IMR-90 (cell line): ENCODE data around the gene RAB3IL1. TPM values are rescaled to one million over a fixed set of nuclear protein-coding genes. Genes with fewer than 3 reads are reported as not detected.

Experiments
- ATAC-seq: fragments of 200-7000 bp; cut with Tn5 transposase; 2 replicates; pipeline ENCODE4 v1.9.1; 2020; ENCODE audit warnings: low read depth, mild to moderate bottlenecking, moderate library complexity
- BruUV-seq: library from RNA; stranded (reverse); fragments of 400-500 nt; replicated peaks from 2 replicates; lab custom pipeline; 2021; lab: Mats Ljungman, UMichigan
- CTCF ChIA-PET: fragments of 300-600 bp; formaldehyde crosslinking; extraction: SDS; loops from one replicate; lab custom pipeline; 2021; ENCODE audit warnings: antibody characterized with exemption; lab: Yijun Ruan, JAX
- POLR2A ChIA-PET: fragments of 300-600 bp; sonication (Branson Sonifier 250); formaldehyde crosslinking; loops from one replicate; lab custom pipeline; 2022; ENCODE audit warnings: antibody characterized with exemption; ENCODE audit not compliant: unreplicated experiment; lab: Charles Lee
- DNase-seq: peaks from one replicate; pipeline ENCODE4 v3.0.0; 2013
- H2AFZ ChIP-seq: replicated peaks from 2 replicates; pipeline ENCODE3; 2013; ENCODE audit warnings: low read length, mild to moderate bottlenecking; ENCODE audit not compliant: poor library complexity
- H2AK5ac ChIP-seq: 2 replicates; pipeline ENCODE4 v1.6.1; 2013; ENCODE audit warnings: low read depth, low read length, inconsistent platforms
- H2AK9ac ChIP-seq: replicated peaks from 2 replicates; pipeline ENCODE3; 2013; ENCODE audit warnings: mild to moderate bottlenecking, low read depth, low read length, moderate library complexity; ENCODE audit not compliant: poor library complexity
- H2BK120ac ChIP-seq: 2 replicates; pipeline ENCODE4 v1.6.1; 2013; ENCODE audit warnings: low read depth, low read length, inconsistent platforms
- H2BK15ac ChIP-seq: 3 replicates; pipeline ENCODE4 v1.6.1; 2013; ENCODE audit warnings: low read depth, low read length, inconsistent platforms
- H2BK20ac ChIP-seq: 2 replicates; pipeline ENCODE4 v1.6.1; 2013; ENCODE audit warnings: low read depth, mild to moderate bottlenecking, inconsistent platforms, low read length, moderate library complexity
- H2BK5ac ChIP-seq: 2 replicates; pipeline ENCODE4 v1.6.1; 2013; ENCODE audit warnings: mild to moderate bottlenecking, low read depth, low read length, inconsistent platforms; ENCODE audit not compliant: poor library complexity, severe bottlenecking
- H3K14ac ChIP-seq: replicated peaks from 2 replicates; pipeline ENCODE4 v1.6.1; 2013; ENCODE audit warnings: low read depth, low read length, inconsistent platforms
- H3K18ac ChIP-seq: 2 replicates; pipeline ENCODE4 v1.6.1; 2013; ENCODE audit warnings: low read depth, low read length, control low read depth
- H3K23ac ChIP-seq: 2 replicates; pipeline ENCODE4 v1.6.1; 2013; ENCODE audit warnings: low read depth, low read length, inconsistent platforms
- H3K27ac ChIP-seq: 2 replicates; pipeline ENCODE4 v1.5.1; 2013; ENCODE audit warnings: mild to moderate bottlenecking, control low read depth, low read length; ENCODE audit not compliant: insufficient read depth
- H3K27me3 ChIP-seq: 2 replicates; pipeline ENCODE4 v1.6.1; 2013; ENCODE audit warnings: low read length; ENCODE audit not compliant: control insufficient read depth, insufficient read depth
- H3K36me3 ChIP-seq: 2 replicates; pipeline ENCODE4 v1.6.1; 2013; ENCODE audit warnings: low read length, mixed read lengths; ENCODE audit not compliant: control insufficient read depth, insufficient read depth
- H3K4ac ChIP-seq: 2 replicates; pipeline ENCODE4 v1.6.1; 2013; ENCODE audit warnings: low read depth, low read length, inconsistent platforms
- H3K4me1 ChIP-seq: 2 replicates; pipeline ENCODE4 v1.6.1; 2013; ENCODE audit warnings: low read length, mixed read lengths; ENCODE audit not compliant: control insufficient read depth, insufficient read depth
- H3K4me2 ChIP-seq: 2 replicates; pipeline ENCODE4 v1.6.1; 2013; ENCODE audit warnings: low read depth, mild to moderate bottlenecking, control low read depth, low read length, moderate library complexity
- H3K4me3 ChIP-seq: 2 replicates; pipeline ENCODE4 v1.5.1; 2013; ENCODE audit warnings: low read depth, mild to moderate bottlenecking, control low read depth, low read length, moderate library complexity; ENCODE audit not compliant: insufficient read depth
- H3K56ac ChIP-seq: 2 replicates; pipeline ENCODE4 v1.6.1; 2013; ENCODE audit warnings: low read length, inconsistent platforms; ENCODE audit not compliant: insufficient read depth; ENCODE audit errors: extremely low read depth
- H3K79me1 ChIP-seq, 2 experiments: 2 replicates each; pipeline ENCODE4 v1.6.1; 2013; ENCODE audit warnings: low read length in 2 of 2, inconsistent platforms in 1 of 2, low read depth in 1 of 2
- H3K9ac ChIP-seq: 2 replicates; pipeline ENCODE4 v1.6.1; 2013; ENCODE audit warnings: low read depth, low read length, control low read depth
- H3K9me1 ChIP-seq: 2 replicates; pipeline ENCODE4 v1.6.1; 2013; ENCODE audit warnings: low read length, inconsistent platforms; ENCODE audit not compliant: insufficient read depth
- H3K9me3 ChIP-seq: 2 replicates; pipeline ENCODE4 v1.6.1; 2013; ENCODE audit warnings: low read length; ENCODE audit not compliant: control insufficient read depth, insufficient read depth
- H4K20me1 ChIP-seq: 2 replicates; pipeline ENCODE4 v1.6.1; 2013; ENCODE audit warnings: low read length, inconsistent platforms; ENCODE audit not compliant: insufficient read depth
- H4K5ac ChIP-seq: 2 replicates; pipeline ENCODE4 v1.6.1; 2013; ENCODE audit warnings: mild to moderate bottlenecking, low read depth, low read length, control low read depth
- H4K8ac ChIP-seq, 2 experiments: 2 replicates each; pipeline ENCODE4 v1.6.1; 2013; ENCODE audit warnings: low read depth in 2 of 2, low read length in 2 of 2, control low read depth in 1 of 2, inconsistent platforms in 1 of 2
- H4K91ac ChIP-seq: 2 replicates; pipeline ENCODE4 v1.6.1; 2013; ENCODE audit warnings: low read depth, low read length, inconsistent platforms; ENCODE audit not compliant: insufficient read depth
- BHLHE40 ChIP-seq: fragments of 150-350 bp; IDR thresholded peaks from 2 replicates; pipeline ENCODE4 v1.6.1; 2016; ENCODE audit warnings: mild to moderate bottlenecking, low read depth, low read length
- ELK1 ChIP-seq: fragments of 150-350 bp; IDR thresholded peaks from 2 replicates; pipeline ENCODE4 v1.6.1; 2016; ENCODE audit warnings: low read depth, mild to moderate bottlenecking, low read length, moderate library complexity, borderline replicate concordance
- MAFK ChIP-seq: IDR thresholded peaks from 2 replicates; pipeline ENCODE4 v1.6.1; 2012; ENCODE audit warnings: low read depth, low read length, improper control_type of control experiment
- MAZ ChIP-seq: IDR thresholded peaks from 2 replicates; pipeline ENCODE4 v1.6.1; 2012; ENCODE audit warnings: low read depth, mild to moderate bottlenecking, low read length, improper control_type of control experiment, moderate library complexity, borderline replicate concordance
- POLR2A ChIP-seq: IDR thresholded peaks from 2 replicates; pipeline ENCODE4 v1.6.1; 2012; ENCODE audit warnings: mild to moderate bottlenecking, low read depth, low read length
- RCOR1 ChIP-seq: IDR thresholded peaks from 2 replicates; pipeline ENCODE4 v1.6.1; 2012; ENCODE audit warnings: mild to moderate bottlenecking, low read length, improper control_type of control experiment; ENCODE audit not compliant: insufficient replicate concordance
- WGBS, 2 experiments: methylation state at CpG; one replicate each; pipeline versions ENCODE4 v1.1.5 to v1.1.7; 2013; ENCODE audit warnings: missing lambda C conversion rate in 2 of 2; ENCODE audit not compliant: insufficient read length in 1 of 2; ENCODE audit errors: extremely low coverage in 2 of 2; 5-methylcytosine and 5-hydroxymethylcytosine counted together
- dilution Hi-C: fragments of 300-500 bp; cut with HindIII; formaldehyde crosslinking; loops from one replicate; pipeline ENCODE4 v1.14.3; 2018; ENCODE audit warnings: low sequenced_read_pairs; ENCODE audit not compliant: unreplicated experiment
- in situ Hi-C: fragments of 300-500 bp; cut with MboI; formaldehyde crosslinking; loops from 3 replicates; pipeline ENCODE4 v1.14.3; 2019; ENCODE audit warnings: low sequenced_read_pairs, inconsistent platforms, mixed read lengths
- intact Hi-C: fragments of 100-400 bp; cut with micrococcal nuclease; formaldehyde crosslinking; loops from 2 replicates; pipeline ENCODE4 v1.10.0; 2022
- polyA plus RNA-seq, 3 experiments: library from polyadenylated mRNA; depleted of rRNA; stranded (reverse); fragments of >200 nt; gene quantifications; 2 replicates each; pipeline ENCODE4 v1.2.3, GENCODE V29; 2012; ENCODE audit warnings: low replicate concordance in 1 of 3
- total RNA-seq: library from RNA; depleted of rRNA; stranded (reverse); fragments of >200 nt; gene quantifications from 2 replicates; pipeline ENCODE4 v1.2.3, GENCODE V29; 2012

Gene RAB3IL1
- total and polyA plus RNA-seq, 2 of the 4 experiments (the other 2 are of a cell fraction) = 0.72 to 1.9 TPM

- TF ChIP-seq MAFK = no peak
Measured at GRCh38 chr11:61913699-61914395, 3.5 kb downstream of the RAB3IL1 start (continued).

GRCh38 chr11:61912991-61913698, 4.2 kb downstream of the RAB3IL1 start:
- no peak overlapping the region for H3K14ac ChIP-seq
- ATAC-seq = no peak

More at GRCh38 chr11:61912991-61913698, 4.2 kb downstream of the RAB3IL1 start:
- Histone ChIP-seq H2AK5ac (no peak overlapping the region), H3K4me1 (no peaks in the 10 kb centered on the region; the same call in 1 of the 2 replicates), H3K4me3 (no peak overlapping the region), H3K4ac (no peak overlapping the region), H3K4me2 (no peak overlapping the region), H3K79me1 (0 out of 4 replicates have a peak, but pooled peaks cover 0 to 3% of the 10 kb centered on the region in 2 experiments), H3K9me1 (0 out of 2 replicates have a peak, but pooled peaks cover 4% of the 10 kb centered on the region), H2BK120ac (no peak overlapping the region), H2BK20ac (no peak overlapping the region), H4K91ac (no peak overlapping the region), H2BK5ac (no peak overlapping the region), H3K27ac (no peak overlapping the region), H2AK9ac (no peak overlapping the region), H3K18ac (no peak overlapping the region), H2BK15ac (no peak overlapping the region), H3K9ac (no peak overlapping the region), H4K20me1 (peaks cover 3% of the 10 kb centered on the region; the same call in 1 of the 2 replicates), H3K9me3 (no peaks in the 10 kb centered on the region), H3K56ac (no peak overlapping the region), H3K36me3 (no peaks in the 10 kb centered on the region), H4K5ac (no peak overlapping the region), H4K8ac (no peak overlapping the region), H2AFZ (no peak overlapping the region), H3K23ac (no peak overlapping the region), H3K27me3 (peaks cover 7% of the 10 kb centered on the region; the same call in 1 of the 2 replicates)
- BruUV-seq = no TSS peak
- TF ChIP-seq ELK1 (no peak), BHLHE40 (no peak), POLR2A (no peak), MAFK (no peak), MAZ (no peak), RCOR1 (no peak)
- CTCF ChIA-PET = interaction anchor here (0.5 kb wide), 1 partner anchor 42 kb away, joined by 3 read pairs; no protein-coding TSS in a partner anchor
- DNase-seq = no peak
- dilution Hi-C loops (no loop called here), intact Hi-C loops (no loop called here), in situ Hi-C loops (no loop called here)
- 88% methylated on average over 14 of the region's 18 CpGs; no CpG with 5 or more reads in 1 of the 2 experiments for WGBS, 2 experiments
- POLR2A ChIA-PET = no interaction called here
